H1 (cell line): Measurements from ENCODE around the gene LAMP5. TPM values are rescaled to one million over a fixed set of nuclear protein-coding genes. Genes with fewer than 3 reads are reported as not detected.

Experiments
- CTCF ChIA-PET: fragments of 300-600 bp; sonication (Branson Sonifier 250); formaldehyde crosslinking; loops from one replicate; lab custom pipeline; 2021; ENCODE audit not compliant: partially characterized antibody; lab: Charles Lee
- POLR2A ChIA-PET: fragments of 300-600 bp; sonication (Branson Sonifier 250); formaldehyde crosslinking; loops from one replicate; lab custom pipeline; 2021; ENCODE audit warnings: inconsistent platforms; ENCODE audit not compliant: partially characterized antibody; lab: Charles Lee
- DNase-seq, 2 experiments: peaks; one replicate each; pipeline versions ENCODE4 v3.0.0 to v3.0.0-alpha.2; 2010 to 2022; ENCODE audit warnings: low spot score in 2 of 2, low read depth in 1 of 2, mixed read lengths in 1 of 2
- FAIRE-seq: peaks from 2 replicates; lab custom pipeline; 2011; peaks lifted over from hg19 to GRCh38; lab: Jason Lieb, UNC
- H2AFZ ChIP-seq: 2 replicates; pipeline ENCODE4 v1.8.1; 2012; ENCODE audit warnings: low read length, inconsistent platforms
- H2AK5ac ChIP-seq: 2 replicates; pipeline ENCODE4 v1.6.1; 2013; ENCODE audit warnings: low read depth, low read length
- H2BK120ac ChIP-seq: replicated peaks from 2 replicates; pipeline ENCODE3; 2013; ENCODE audit warnings: low read depth, low read length, inconsistent platforms
- H2BK12ac ChIP-seq: 2 replicates; pipeline ENCODE4 v1.6.1; 2013; ENCODE audit warnings: low read depth, low read length
- H2BK15ac ChIP-seq: 2 replicates; pipeline ENCODE4 v1.6.1; 2013; ENCODE audit warnings: low read length
- H2BK20ac ChIP-seq: 2 replicates; pipeline ENCODE4 v1.6.1; 2013; ENCODE audit warnings: low read length
- H2BK5ac ChIP-seq: 2 replicates; pipeline ENCODE4 v1.6.1; 2013; ENCODE audit warnings: low read depth, low read length
- H3K14ac ChIP-seq: 2 replicates; pipeline ENCODE4 v1.6.1; 2013; ENCODE audit warnings: inconsistent platforms; ENCODE audit not compliant: insufficient read length
- H3K18ac ChIP-seq: 2 replicates; pipeline ENCODE4 v1.6.1; 2013; ENCODE audit warnings: low read length; ENCODE audit errors: extremely low read depth
- H3K23ac ChIP-seq: 2 replicates; pipeline ENCODE4 v1.6.1; 2013; ENCODE audit warnings: inconsistent platforms; ENCODE audit not compliant: insufficient read length
- H3K23me2 ChIP-seq: 2 replicates; pipeline ENCODE4 v1.6.1; 2013; ENCODE audit warnings: low read depth, low read length
- H3K27ac ChIP-seq: 2 replicates; pipeline ENCODE4 v1.6.1; 2011; ENCODE audit warnings: low read depth, low read length, inconsistent platforms
- H3K27me3 ChIP-seq, 4 experiments: replicated peaks in 1 of 4; 1 replicate in 1 of 4; 2 replicates in 3 of 4; pipeline versions ENCODE4 v1.6.1 to v1.8.1; 2011 to 2013; ENCODE audit warnings: low read length in 3 of 4, mild to moderate bottlenecking in 3 of 4, inconsistent platforms in 2 of 4, mixed read lengths in 2 of 4, moderate library complexity in 1 of 4; ENCODE audit not compliant: control insufficient read depth in 3 of 4, insufficient read depth in 3 of 4; ENCODE audit errors: extremely low read depth in 1 of 4
- H3K36me3 ChIP-seq, 4 experiments: 2 replicates each; pipeline versions ENCODE4 v1.6.1 to v1.8.1; 2011 to 2013; ENCODE audit warnings: mild to moderate bottlenecking in 4 of 4, low read length in 3 of 4, moderate library complexity in 2 of 4, control low read depth in 1 of 4, inconsistent platforms in 1 of 4; ENCODE audit not compliant: insufficient read depth in 4 of 4, control insufficient read depth in 2 of 4
- H3K4ac ChIP-seq: replicated peaks from 2 replicates; pipeline ENCODE3; 2013; ENCODE audit warnings: low read length, low read depth, mixed read lengths, inconsistent platforms; ENCODE audit not compliant: insufficient read length
- H3K4me1 ChIP-seq, 4 experiments: replicated peaks in 1 of 4; 1 replicate in 1 of 4; 2 replicates in 3 of 4; pipeline versions ENCODE4 v1.6.1 to v1.8.1; 2011 to 2013; ENCODE audit warnings: low read length in 3 of 4, inconsistent platforms in 2 of 4, mixed read lengths in 1 of 4; ENCODE audit not compliant: insufficient read depth in 4 of 4, control insufficient read depth in 3 of 4
- H3K4me2 ChIP-seq, 2 experiments: 2 replicates each; pipeline versions ENCODE4 v1.6.1 to v1.8.1; 2011 to 2013; ENCODE audit warnings: low read depth in 2 of 2, low read length in 2 of 2, control low read depth in 1 of 2, inconsistent platforms in 1 of 2, mild to moderate bottlenecking in 1 of 2; ENCODE audit not compliant: insufficient read depth in 1 of 2
- H3K4me3 ChIP-seq, 4 experiments: fragments of 200-600, 300-600 bp in 1 of 4; sonication (generic), shearing (Covaris generic), sonication (Bioruptor Twin) in 1 of 4; 2 replicates each; pipeline versions ENCODE4 v1.5.1 to v1.8.1; 2011 to 2016; ENCODE audit warnings: low read length in 4 of 4, low read depth in 3 of 4, control low read depth in 2 of 4, inconsistent platforms in 2 of 4, mild to moderate bottlenecking in 2 of 4, mixed read lengths in 1 of 4, moderate library complexity in 1 of 4; ENCODE audit not compliant: insufficient read depth in 2 of 4; ENCODE audit errors: extremely low read depth in 1 of 4
- H3K56ac ChIP-seq: replicated peaks from 2 replicates; pipeline ENCODE3; 2013; ENCODE audit warnings: low read depth, mild to moderate bottlenecking, mixed read lengths, low read length, inconsistent platforms; ENCODE audit not compliant: insufficient read length
- H3K79me1 ChIP-seq: 2 replicates; pipeline ENCODE4 v1.6.1; 2013; ENCODE audit warnings: low read depth, low read length, control low read depth
- H3K79me2 ChIP-seq, 2 experiments: 2 replicates each; pipeline versions ENCODE4 v1.6.1 to v1.8.1; 2012 to 2013; ENCODE audit warnings: low read length in 2 of 2, mild to moderate bottlenecking in 2 of 2, inconsistent platforms in 1 of 2; ENCODE audit not compliant: insufficient read depth in 2 of 2, control insufficient read depth in 1 of 2
- H3K9ac ChIP-seq, 4 experiments: replicated peaks in 1 of 4; 1 replicate in 1 of 4; 2 replicates in 3 of 4; pipeline versions ENCODE4 v1.6.1 to v1.8.1; 2011 to 2013; ENCODE audit warnings: low read depth in 3 of 4, low read length in 3 of 4, control low read depth in 2 of 4, mild to moderate bottlenecking in 2 of 4, moderate library complexity in 2 of 4, inconsistent platforms in 1 of 4; ENCODE audit errors: extremely low read depth in 1 of 4
- H3K9me3 ChIP-seq, 2 experiments: 2 replicates each; pipeline versions ENCODE4 v1.6.1 to v1.8.1; 2012 to 2013; ENCODE audit warnings: mild to moderate bottlenecking in 2 of 2, moderate library complexity in 2 of 2, control low read depth in 1 of 2, inconsistent platforms in 1 of 2, low read depth in 1 of 2, low read length in 1 of 2, mixed read lengths in 1 of 2; ENCODE audit not compliant: insufficient read depth in 2 of 2
- H4K20me1 ChIP-seq, 2 experiments: replicated peaks in 1 of 2; 2 replicates each; pipeline versions ENCODE3 to v1.8.1; 2011 to 2013; ENCODE audit warnings: inconsistent platforms in 2 of 2, low read length in 2 of 2, mild to moderate bottlenecking in 1 of 2; ENCODE audit not compliant: insufficient read depth in 2 of 2, control insufficient read depth in 1 of 2
- H4K5ac ChIP-seq: 2 replicates; pipeline ENCODE4 v1.6.1; 2013; ENCODE audit warnings: low read length, low read depth, mixed read lengths, inconsistent platforms; ENCODE audit not compliant: insufficient read length
- H4K8ac ChIP-seq: 2 replicates; pipeline ENCODE4 v1.8.0; 2013; ENCODE audit warnings: mild to moderate bottlenecking, moderate library complexity, low read length, inconsistent platforms; ENCODE audit not compliant: insufficient read depth; ENCODE audit errors: extremely low read depth
- H4K91ac ChIP-seq: replicated peaks from 2 replicates; pipeline ENCODE3; 2013; ENCODE audit warnings: low read length, mixed read lengths, inconsistent platforms; ENCODE audit not compliant: insufficient read length
- GABPA ChIP-seq: IDR thresholded peaks from 2 replicates; pipeline ENCODE4 v1.6.1; 2011; ENCODE audit warnings: mild to moderate bottlenecking, low read length, moderate library complexity, borderline replicate concordance; ENCODE audit not compliant: insufficient read depth
- KDM5A ChIP-seq: fragments of 200-600 bp; IDR thresholded peaks from 2 replicates; pipeline ENCODE4 v1.7.1; 2012; ENCODE audit warnings: mild to moderate bottlenecking, low read length, inconsistent platforms, mixed read lengths
- TAF7 ChIP-seq: optimal IDR thresholded peaks from 2 replicates; pipeline ENCODE3; 2011; ENCODE audit warnings: low read depth, mild to moderate bottlenecking, inconsistent platforms, low read length, moderate library complexity, borderline replicate concordance
- WGBS, 2 experiments: shearing (Covaris generic) in 1 of 2; methylation state at CpG; one replicate each; pipeline versions ENCODE4 v1.1.6 to v1.1.7; 2013 to 2015; ENCODE audit warnings: low lambda C conversion rate in 2 of 2, mixed read lengths in 2 of 2, inconsistent platforms in 1 of 2, low coverage in 1 of 2, missing lambda C conversion rate in 1 of 2; ENCODE audit not compliant: insufficient replicate concordance in 2 of 2, insufficient coverage in 1 of 2, insufficient read length in 1 of 2; ENCODE audit errors: extremely low coverage in 1 of 2, missing lambda C conversion rate in 1 of 2; 5-methylcytosine and 5-hydroxymethylcytosine counted together
- polyA plus RNA-seq, 7 experiments: library from polyadenylated mRNA; depleted of rRNA in 3 of 7; stranded (reverse) in 5 of 7; unstranded in 2 of 7; fragments of >200 nt in 5 of 7; fragments of 200-250 nt in 2 of 7; gene quantifications; 1 replicate in 5 of 7; 2 replicates in 1 of 7; 4 replicates in 1 of 7; pipeline versions ENCODE4 v1.2.1 to v1.2.3, GENCODE V29; 2011 to 2013; ENCODE audit warnings: missing spikeins in 2 of 7, mixed read lengths in 2 of 7
- total RNA-seq: library from RNA; stranded (reverse); fragmentation: NEBNext Ultra II Directional; extraction: Animal tissue kit (Norgen Biotek cat#: 25700); gene quantifications from 2 replicates; pipeline ENCODE4 v1.2.1, GENCODE V29; 2021

Gene LAMP5
- total and polyA plus RNA-seq, 2 of the 8 experiments (the other 6 are each of a cell fraction or from before 2014, with no cell fraction given), result 0.22 to 1.9 TPM

DNA sequence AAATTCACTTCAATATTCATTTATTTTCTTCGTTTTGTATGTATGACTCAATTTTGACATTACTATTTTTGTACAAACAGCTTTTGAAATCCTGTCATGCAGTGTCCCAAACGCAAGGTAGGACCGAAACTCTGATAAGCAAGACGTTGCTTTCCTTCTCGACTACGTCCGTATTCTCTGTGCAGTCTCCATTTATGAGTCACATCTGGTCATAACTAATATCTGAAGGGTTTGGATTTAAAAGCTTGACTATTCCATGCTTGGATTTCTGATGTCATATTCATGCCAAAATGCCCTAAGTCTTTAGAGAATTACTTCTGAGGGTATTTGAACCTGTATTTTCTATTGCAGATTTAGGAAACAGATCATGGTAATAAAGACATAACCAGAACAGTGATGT lies 37.8 kb upstream of the LAMP5 start:
- ChIA-PET POLR2A (no interaction called here), CTCF (interaction anchor here (0.6 to 3.9 kb wide), 6 partner anchors 9 to 408 kb away, joined by 3 to 24 read pairs (median 5); no protein-coding TSS in a partner anchor)
- TF ChIP-seq KDM5A, result no peak
- TF ChIP-seq TAF7, result no peak
- TF ChIP-seq GABPA, result no peak
- 91% methylated on average over 7 of the region's 7 CpGs; no CpG with 5 or more reads in 1 of the 2 experiments for WGBS, 2 experiments
- H3K18ac ChIP-seq, result no peak overlapping the region
- H3K4me1 ChIP-seq, result no peaks in the 10 kb centered on the region
- H3K79me1 ChIP-seq, result no peaks in the 10 kb centered on the region
- no peaks in the 10 kb centered on the region for H3K23me2 ChIP-seq
- H3K14ac ChIP-seq, result no peak overlapping the region
- no peak overlapping the region for H2BK20ac ChIP-seq
- H3K4me2 ChIP-seq, result no peak overlapping the region
- H2AK5ac ChIP-seq, result no peak overlapping the region
- no peaks in the 10 kb centered on the region for H3K27me3 ChIP-seq
- no peak overlapping the region for H2BK120ac ChIP-seq
- no peaks in the 10 kb centered on the region for H3K79me2 ChIP-seq
- FAIRE-seq (no peak), DNase-seq (no peak)
- no peak overlapping the region for H3K23ac ChIP-seq
- H3K27ac ChIP-seq, result no peak overlapping the region
- no peak overlapping the region for H4K5ac ChIP-seq
- no peak overlapping the region for H2AFZ ChIP-seq
- H3K4ac ChIP-seq, result no peak overlapping the region
- H3K4me3 ChIP-seq, result no peak overlapping the region
- no peak overlapping the region for H2BK15ac ChIP-seq
- no peak overlapping the region for H4K8ac ChIP-seq
- H3K9ac ChIP-seq, result no peak overlapping the region
- H4K20me1 ChIP-seq, result no peaks in the 10 kb centered on the region
- no peak overlapping the region for H4K91ac ChIP-seq
- no peaks in the 10 kb centered on the region for H3K36me3 ChIP-seq
- no peaks in the 10 kb centered on the region for H3K9me3 ChIP-seq
- H2BK5ac ChIP-seq, result no peak overlapping the region
- no peak overlapping the region for H2BK12ac ChIP-seq
- no peak overlapping the region for H3K56ac ChIP-seq
